HEK293 (cell line): ENCODE measurements around the gene LRRC74A.

Experiments used
- GLI2 ChIP-seq: fragments of 450-650 bp; formaldehyde crosslinking; IDR thresholded peaks from 2 replicates; pipeline ENCODE4; 2017; ENCODE audit warnings: missing biosample characterization, missing genetic modification characterization, low read depth, borderline replicate concordance
- MZF1 ChIP-seq: fragments of 450-650 bp; formaldehyde crosslinking; IDR thresholded peaks from 2 replicates; pipeline ENCODE4 v1.5.1; 2017; ENCODE audit warnings: missing biosample characterization, missing genetic modification characterization, borderline replicate concordance
- ZBTB17 ChIP-seq: fragments of 450-650 bp; formaldehyde crosslinking; IDR thresholded peaks from 2 replicates; pipeline ENCODE4 v1.5.1; 2016; ENCODE audit warnings: missing biosample characterization, missing genetic modification characterization
- ZIC2 ChIP-seq: fragments of 450-650 bp; formaldehyde crosslinking; IDR thresholded peaks from 2 replicates; pipeline ENCODE4 v1.5.1; 2016; ENCODE audit warnings: missing biosample characterization, missing genetic modification characterization
- ZNF202 ChIP-seq: fragments of 450-650 bp; formaldehyde crosslinking; IDR thresholded peaks from 2 replicates; pipeline ENCODE4 v1.5.1; 2016; ENCODE audit warnings: missing biosample characterization, missing genetic modification characterization, borderline replicate concordance
- ZNF221 ChIP-seq: fragments of 450-650 bp; formaldehyde crosslinking; IDR thresholded peaks from 2 replicates; pipeline ENCODE4 v1.5.1; 2017; ENCODE audit warnings: missing biosample characterization, missing genetic modification characterization, borderline replicate concordance
- ZNF24 ChIP-seq: fragments of 450-650 bp; formaldehyde crosslinking; IDR thresholded peaks from 2 replicates; pipeline ENCODE4 v1.5.1; 2016; ENCODE audit warnings: missing biosample characterization, missing genetic modification characterization
- ZNF324 ChIP-seq: fragments of 450-650 bp; formaldehyde crosslinking; IDR thresholded peaks from 2 replicates; pipeline ENCODE4 v1.5.1; 2016; ENCODE audit warnings: missing biosample characterization, missing genetic modification characterization
- ZNF350 ChIP-seq: fragments of 450-650 bp; formaldehyde crosslinking; IDR thresholded peaks from 2 replicates; pipeline ENCODE4 v1.5.0; 2017; ENCODE audit warnings: missing biosample characterization, mild to moderate bottlenecking, missing genetic modification characterization
- ZNF48 ChIP-seq: fragments of 450-650 bp; formaldehyde crosslinking; IDR thresholded peaks from 2 replicates; pipeline ENCODE4 v1.5.1; 2016; ENCODE audit warnings: missing biosample characterization, missing genetic modification characterization
- ZNF501 ChIP-seq: fragments of 450-650 bp; formaldehyde crosslinking; IDR thresholded peaks from 2 replicates; pipeline ENCODE4 v1.5.1; 2016; ENCODE audit warnings: missing biosample characterization, missing genetic modification characterization
- ZNF544 ChIP-seq: fragments of 450-650 bp; formaldehyde crosslinking; IDR thresholded peaks from 2 replicates; pipeline ENCODE4 v1.5.0; 2017; ENCODE audit warnings: missing biosample characterization, missing genetic modification characterization
- ZNF76 ChIP-seq: fragments of 450-650 bp; formaldehyde crosslinking; IDR thresholded peaks from 2 replicates; pipeline ENCODE4; 2016; ENCODE audit warnings: low read depth, missing biosample characterization, missing genetic modification characterization, borderline replicate concordance
- ZNF768 ChIP-seq: fragments of 450-650 bp; formaldehyde crosslinking; IDR thresholded peaks from 2 replicates; pipeline ENCODE4 v1.5.1; 2018; ENCODE audit warnings: missing biosample characterization, mild to moderate bottlenecking, missing genetic modification characterization
- ZNF843 ChIP-seq: fragments of 450-650 bp; formaldehyde crosslinking; IDR thresholded peaks from 2 replicates; pipeline ENCODE4 v1.5.1; 2016; ENCODE audit warnings: missing biosample characterization, missing genetic modification characterization
- TF ChIP-seq, protein P1 (sequence below): fragments of 450-650 bp; formaldehyde crosslinking; IDR thresholded peaks from 2 replicates; pipeline ENCODE4 v1.5.1; 2017; ENCODE audit warnings: missing biosample characterization, missing genetic modification characterization
- TF ChIP-seq, protein P2 (sequence below): fragments of 450-650 bp; formaldehyde crosslinking; IDR thresholded peaks from 2 replicates; pipeline ENCODE4 v1.5.1; 2017; ENCODE audit warnings: missing biosample characterization, missing genetic modification characterization
- TF ChIP-seq, protein P3 (sequence below): IDR thresholded peaks from 2 replicates; pipeline ENCODE4 v1.6.1; 2011; ENCODE audit warnings: mild to moderate bottlenecking, low read depth, low read length, borderline replicate concordance

Gene LRRC74A

DNA sequence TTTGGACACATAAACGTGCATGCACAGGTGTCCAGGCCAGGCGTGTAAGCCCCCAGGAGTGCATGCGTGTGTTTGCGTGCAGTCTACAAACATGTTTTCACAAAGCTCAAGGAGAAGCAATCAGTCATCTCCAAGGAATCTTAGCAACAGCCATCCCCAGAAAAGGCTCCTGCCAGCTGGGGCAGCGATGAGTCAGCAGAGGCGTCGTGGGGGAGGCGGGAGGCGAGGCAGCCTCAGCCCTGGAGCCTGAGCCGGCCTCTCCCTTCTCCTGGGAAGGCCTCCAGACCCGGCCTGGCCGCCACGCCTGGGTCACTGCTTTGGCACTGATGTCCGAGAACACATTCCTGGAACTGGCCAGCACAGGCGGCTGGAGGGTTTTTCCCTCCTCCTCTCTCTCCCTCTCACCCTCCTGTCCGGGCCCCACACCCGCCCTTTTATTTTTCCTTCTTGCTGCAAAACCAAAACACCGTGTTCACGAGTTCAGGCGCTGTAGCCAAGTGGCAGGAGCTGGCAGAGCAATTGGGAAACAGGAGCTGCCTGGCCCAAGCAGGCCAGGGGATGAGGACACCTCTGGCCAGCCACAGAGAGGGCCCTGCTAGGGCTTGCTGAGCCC, 92.7 kb downstream of the LRRC74A start (continued):
- TF ChIP-seq, protein P1, sequence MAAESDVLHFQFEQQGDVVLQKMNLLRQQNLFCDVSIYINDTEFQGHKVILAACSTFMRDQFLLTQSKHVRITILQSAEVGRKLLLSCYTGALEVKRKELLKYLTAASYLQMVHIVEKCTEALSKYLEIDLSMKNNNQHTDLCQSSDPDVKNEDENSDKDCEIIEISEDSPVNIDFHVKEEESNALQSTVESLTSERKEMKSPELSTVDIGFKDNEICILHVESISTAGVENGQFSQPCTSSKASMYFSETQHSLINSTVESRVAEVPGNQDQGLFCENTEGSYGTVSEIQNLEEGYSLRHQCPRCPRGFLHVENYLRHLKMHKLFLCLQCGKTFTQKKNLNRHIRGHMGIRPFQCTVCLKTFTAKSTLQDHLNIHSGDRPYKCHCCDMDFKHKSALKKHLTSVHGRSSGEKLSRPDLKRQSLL = peak; percentile 68
- TF ChIP-seq ZNF768 (tag by site-specific recombination) = no peak
- TF ChIP-seq ZNF324 (tag by site-specific recombination) = no peak
- TF ChIP-seq MZF1 (tag by site-specific recombination) = no peak
- TF ChIP-seq, protein P2, sequence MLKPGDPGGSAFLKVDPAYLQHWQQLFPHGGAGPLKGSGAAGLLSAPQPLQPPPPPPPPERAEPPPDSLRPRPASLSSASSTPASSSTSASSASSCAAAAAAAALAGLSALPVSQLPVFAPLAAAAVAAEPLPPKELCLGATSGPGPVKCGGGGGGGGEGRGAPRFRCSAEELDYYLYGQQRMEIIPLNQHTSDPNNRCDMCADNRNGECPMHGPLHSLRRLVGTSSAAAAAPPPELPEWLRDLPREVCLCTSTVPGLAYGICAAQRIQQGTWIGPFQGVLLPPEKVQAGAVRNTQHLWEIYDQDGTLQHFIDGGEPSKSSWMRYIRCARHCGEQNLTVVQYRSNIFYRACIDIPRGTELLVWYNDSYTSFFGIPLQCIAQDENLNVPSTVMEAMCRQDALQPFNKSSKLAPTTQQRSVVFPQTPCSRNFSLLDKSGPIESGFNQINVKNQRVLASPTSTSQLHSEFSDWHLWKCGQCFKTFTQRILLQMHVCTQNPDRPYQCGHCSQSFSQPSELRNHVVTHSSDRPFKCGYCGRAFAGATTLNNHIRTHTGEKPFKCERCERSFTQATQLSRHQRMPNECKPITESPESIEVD (tag by site-specific recombination) = no peak
- no peak for TF ChIP-seq ZNF501
- no peak for TF ChIP-seq ZIC2 (tag by site-specific recombination)
- no peak for TF ChIP-seq ZNF48
- no peak for TF ChIP-seq ZNF544 (tag by site-specific recombination)
- no peak for TF ChIP-seq ZNF350 (tag by site-specific recombination)
- TF ChIP-seq ZBTB17 (tag by site-specific recombination) = peak; percentile 82
- TF ChIP-seq, protein P3, sequence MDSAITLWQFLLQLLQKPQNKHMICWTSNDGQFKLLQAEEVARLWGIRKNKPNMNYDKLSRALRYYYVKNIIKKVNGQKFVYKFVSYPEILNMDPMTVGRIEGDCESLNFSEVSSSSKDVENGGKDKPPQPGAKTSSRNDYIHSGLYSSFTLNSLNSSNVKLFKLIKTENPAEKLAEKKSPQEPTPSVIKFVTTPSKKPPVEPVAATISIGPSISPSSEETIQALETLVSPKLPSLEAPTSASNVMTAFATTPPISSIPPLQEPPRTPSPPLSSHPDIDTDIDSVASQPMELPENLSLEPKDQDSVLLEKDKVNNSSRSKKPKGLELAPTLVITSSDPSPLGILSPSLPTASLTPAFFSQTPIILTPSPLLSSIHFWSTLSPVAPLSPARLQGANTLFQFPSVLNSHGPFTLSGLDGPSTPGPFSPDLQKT = no peak
- no peak for TF ChIP-seq ZNF76
- TF ChIP-seq ZNF24 (tag by site-specific recombination) = peak; percentile 55; the same call in 1 of the 2 replicates
- TF ChIP-seq ZNF221 = no peak
- no peak for TF ChIP-seq ZNF843 (tag by site-specific recombination)
- TF ChIP-seq GLI2 (tag by site-specific recombination) = no peak
- no peak for TF ChIP-seq ZNF202 (tag by site-specific recombination)
